CD4-positive, alpha-beta T cell treated with Interleukin-4 for 1 hour (primary cell): ENCODE data around the gene GRHPR.
A peak's percentile ranks its signal among the peaks of the same experiment; 100 is the strongest.
"Not testable (repeated sequence)": the region's sequence is repeated elsewhere in the genome, so short reads cannot be mapped to it uniquely, and the experiment has no call there.

ENCODE experiments used
- DNase-seq, 2 donors: peaks; one replicate each; pipeline ENCODE4 v3.0.0-alpha.2; 2020 to 2022

The GRHPR gene

GRCh38 chr9:37451628-37452027 is 29.1 kb downstream of the GRHPR start:
- no peak for DNase-seq

- DNase-seq = no peak
Observed at GRCh38 chr9:37452611-37453010, 30.1 kb downstream of the GRHPR start.

DNA sequence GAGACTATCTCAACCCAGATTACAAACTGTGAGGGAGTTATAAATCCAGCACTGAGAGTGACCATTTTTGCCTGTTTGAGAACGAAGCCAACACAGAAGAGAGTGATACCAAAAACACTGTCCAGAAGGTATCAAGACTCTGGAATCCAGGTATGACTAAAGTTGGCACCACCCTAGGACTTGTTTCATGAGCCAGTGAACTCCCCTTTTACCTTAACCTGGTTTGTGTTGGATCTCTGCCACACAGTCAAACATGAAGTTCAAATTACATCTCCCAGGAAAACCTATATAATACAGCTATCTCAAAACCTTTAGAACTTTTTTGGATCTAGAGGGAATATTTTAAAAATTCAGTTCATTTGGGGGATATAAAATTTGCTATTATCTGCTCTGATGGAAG is 31.3 kb downstream of the GRHPR start:
- no peak for DNase-seq

DNA sequence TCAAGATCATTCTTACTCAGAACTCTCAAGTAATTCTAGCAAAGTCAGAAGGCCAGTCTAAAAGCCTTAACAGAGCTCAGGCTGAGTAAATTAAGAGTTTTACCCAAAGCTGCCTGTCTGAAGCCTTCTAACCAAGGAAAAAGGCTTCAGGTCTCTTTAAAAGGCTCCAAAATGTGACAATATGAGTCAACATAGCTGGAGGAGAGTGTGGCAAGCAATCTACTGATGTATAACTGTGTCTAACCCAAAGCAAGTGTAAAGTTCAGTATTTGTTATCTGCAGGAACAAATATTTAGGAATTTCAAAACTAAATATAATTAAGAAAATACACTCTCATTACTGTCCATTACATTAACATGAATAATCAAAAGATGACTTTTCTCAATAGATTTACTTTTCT is 31.7 kb downstream of the GRHPR start:
- DNase-seq = no peak

GRCh38 chr9:37455884-37456647 is 33.6 kb downstream of the GRHPR start:
- no peak for DNase-seq

DNA sequence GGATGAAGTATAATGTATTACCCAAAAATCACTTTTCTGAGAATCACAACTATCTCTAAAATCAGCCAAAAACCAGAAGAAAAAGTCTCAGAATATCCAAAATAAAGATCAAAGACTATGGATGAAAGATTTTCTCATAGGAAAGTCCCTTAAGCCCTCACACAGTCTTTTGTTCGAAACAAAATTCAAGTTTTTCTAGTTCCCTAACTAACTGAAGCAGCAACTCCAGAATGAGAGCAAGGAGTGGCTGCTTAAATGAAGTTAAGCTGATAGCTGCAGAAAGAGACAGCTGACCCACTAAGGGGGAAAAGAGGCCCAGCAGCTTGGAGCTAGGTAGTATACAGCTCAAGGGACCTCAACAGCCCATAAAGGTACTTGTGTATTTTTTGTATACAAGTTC is 34.3 kb downstream of the GRHPR start:
- DNase-seq = peak in 1 of 2 donors; percentile 8

- no peak for DNase-seq
Observed at GRCh38 chr9:37464006-37464405, 41.5 kb downstream of the GRHPR start.

- DNase-seq = peak; percentile 78
Observed at GRCh38 chr9:37464426-37465248, 42.1 kb downstream of the GRHPR start.

DNA sequence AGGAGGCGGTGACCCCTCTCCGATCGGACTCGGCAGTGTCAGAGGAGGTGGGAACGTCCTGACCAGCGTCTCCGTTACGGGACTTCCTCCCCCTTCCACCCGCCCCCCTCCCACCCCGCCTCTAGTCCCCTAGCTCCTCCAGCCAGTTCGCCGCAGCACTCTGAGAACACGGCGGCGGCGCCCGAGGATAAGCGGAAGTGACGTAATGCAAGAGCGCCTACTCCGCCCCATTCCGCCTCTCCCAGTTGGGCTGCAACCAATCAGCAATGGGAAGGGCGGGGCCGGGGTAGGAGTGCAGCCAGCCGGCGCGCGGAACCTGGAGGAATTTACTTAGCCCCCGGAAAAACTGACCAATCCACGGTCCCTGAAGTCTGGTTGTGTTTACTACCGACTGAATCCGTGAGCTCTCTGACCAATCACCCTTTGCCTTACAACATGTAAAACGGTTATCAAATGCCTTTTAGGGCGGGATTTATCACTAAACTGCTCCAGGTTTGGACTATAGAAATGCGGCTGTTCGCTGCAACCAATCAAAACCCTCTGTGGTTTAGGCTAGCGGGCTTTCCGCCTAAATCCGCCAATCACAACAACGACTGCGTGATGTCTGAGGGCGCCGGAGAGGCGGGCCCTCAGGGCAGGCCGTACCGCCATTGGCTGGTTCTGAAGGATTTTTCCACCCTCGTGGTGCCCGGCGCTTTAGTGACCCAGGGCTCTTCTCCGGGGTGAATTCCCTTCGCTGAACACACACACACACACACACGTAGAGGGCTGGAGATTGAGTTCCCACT is 42.9 kb downstream of the GRHPR start, which contains the start of gene ZBTB5:
Gene ZBTB5 (minus strand): TSS at position 202 of the 788 bp plus-strand sequence. CDS start 22,899 bp downstream, outside the sequence.
- peak; percentile 99 for DNase-seq

DNA sequence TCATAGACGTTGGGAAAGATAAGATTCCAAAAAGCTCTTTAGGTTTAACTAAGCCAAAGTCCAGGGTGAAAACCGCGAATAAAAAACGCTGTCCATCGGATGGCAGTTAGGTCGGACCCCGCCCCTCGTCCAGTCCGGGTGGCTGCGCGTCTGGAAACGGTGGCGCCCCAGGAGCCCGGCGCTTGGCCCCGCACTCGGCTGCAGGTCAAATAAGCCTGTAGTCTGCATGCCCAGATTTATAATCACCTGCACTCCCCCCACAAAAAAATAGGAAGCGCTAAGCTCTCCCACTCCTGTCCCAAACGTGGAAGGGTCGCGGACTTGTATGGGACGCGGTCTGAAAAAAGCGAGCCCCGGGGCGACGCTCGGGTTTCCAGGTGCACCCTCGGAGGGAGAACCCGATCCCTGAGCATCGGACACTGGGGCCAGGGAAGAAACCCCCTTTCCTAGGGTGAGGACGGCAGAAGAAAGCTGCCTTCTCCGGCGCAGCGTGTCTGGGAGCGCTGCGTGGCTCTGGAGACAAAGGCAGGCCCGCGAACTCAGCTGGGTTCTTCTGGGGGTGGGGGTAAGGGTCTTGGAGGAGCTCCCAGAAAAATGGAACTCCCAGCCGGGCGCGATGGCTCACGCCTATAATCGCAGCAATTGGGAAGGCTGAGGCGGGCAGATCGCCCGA is 43.7 kb downstream of the GRHPR start:
- peak; percentile 17 to 18 for DNase-seq

DNA sequence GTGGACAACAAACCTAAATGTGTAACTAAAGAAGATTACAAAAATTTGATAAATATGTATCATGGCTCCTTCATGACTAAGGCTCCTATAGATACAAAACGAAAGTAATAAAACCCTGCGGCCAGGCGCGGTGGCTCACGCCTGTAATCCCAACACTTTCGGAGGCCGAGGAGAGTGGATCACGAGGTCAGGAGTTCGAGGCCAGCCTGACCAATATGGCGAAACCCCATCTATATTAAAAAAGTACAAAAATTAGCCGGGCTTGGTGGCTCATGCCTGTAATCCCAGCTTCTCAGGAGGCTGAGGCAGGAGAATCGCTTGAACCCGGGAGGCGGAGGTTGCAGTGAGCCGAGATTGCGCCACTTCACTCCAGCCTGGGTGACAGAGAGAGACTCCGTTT is 45.0 kb downstream of the GRHPR start:
- DNase-seq = not testable (repeated sequence)

GRCh38 chr9:37468620-37469019 is 46.1 kb downstream of the GRHPR start:
- DNase-seq = no peak

- DNase-seq = no peak
Observed at GRCh38 chr9:37471942-37472684, 49.6 kb downstream of the GRHPR start.

DNA sequence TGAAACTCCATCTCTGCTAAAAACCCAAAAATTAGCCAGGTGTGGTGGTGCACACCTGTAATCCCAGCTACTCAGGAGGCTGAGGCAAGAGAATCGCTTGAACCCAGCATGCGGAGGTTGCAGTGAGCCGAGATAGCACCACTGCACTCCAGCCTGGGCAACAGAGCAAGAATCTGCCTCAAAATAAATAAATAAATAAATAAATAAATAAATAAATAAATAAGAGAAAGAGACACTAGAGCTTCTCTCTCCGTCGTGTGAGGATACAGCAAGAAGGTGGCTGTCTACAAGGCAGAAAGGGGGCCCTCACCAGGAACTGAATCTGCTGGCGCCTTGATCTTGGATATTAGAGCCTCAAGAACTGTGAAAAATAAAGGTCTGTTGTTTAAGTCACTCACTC is 51.5 kb downstream of the GRHPR start:
- not testable (repeated sequence) for DNase-seq

DNA sequence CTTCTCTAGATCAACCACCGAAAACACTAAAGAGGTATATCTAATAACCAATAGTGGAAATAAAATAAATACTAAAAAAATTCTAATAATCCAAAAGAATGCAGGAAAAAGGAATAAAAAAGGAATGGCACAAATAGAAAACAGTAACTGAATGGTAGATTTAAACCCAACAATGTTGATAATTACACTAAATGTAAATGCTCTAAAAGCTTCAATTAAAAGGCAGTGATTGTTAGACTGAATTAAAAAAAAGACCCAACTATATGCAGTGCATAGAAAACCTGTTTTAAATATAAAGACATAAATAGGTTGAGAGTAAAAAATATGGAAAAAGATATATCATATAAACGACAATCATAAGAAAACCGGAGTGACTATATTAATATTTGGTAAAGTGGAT is 51.9 kb downstream of the GRHPR start:
- no peak for DNase-seq

GRCh38 chr9:37476930-37477329 is 54.4 kb downstream of the GRHPR start:
- no peak for DNase-seq

GRCh38 chr9:37477443-37477842 is 54.9 kb downstream of the GRHPR start:
- DNase-seq = not testable (repeated sequence)

GRCh38 chr9:37477987-37478619 is 55.6 kb downstream of the GRHPR start:
- not testable (repeated sequence) for DNase-seq

GRCh38 chr9:37480759-37481158 is 58.3 kb downstream of the GRHPR start:
- DNase-seq = no peak

DNA sequence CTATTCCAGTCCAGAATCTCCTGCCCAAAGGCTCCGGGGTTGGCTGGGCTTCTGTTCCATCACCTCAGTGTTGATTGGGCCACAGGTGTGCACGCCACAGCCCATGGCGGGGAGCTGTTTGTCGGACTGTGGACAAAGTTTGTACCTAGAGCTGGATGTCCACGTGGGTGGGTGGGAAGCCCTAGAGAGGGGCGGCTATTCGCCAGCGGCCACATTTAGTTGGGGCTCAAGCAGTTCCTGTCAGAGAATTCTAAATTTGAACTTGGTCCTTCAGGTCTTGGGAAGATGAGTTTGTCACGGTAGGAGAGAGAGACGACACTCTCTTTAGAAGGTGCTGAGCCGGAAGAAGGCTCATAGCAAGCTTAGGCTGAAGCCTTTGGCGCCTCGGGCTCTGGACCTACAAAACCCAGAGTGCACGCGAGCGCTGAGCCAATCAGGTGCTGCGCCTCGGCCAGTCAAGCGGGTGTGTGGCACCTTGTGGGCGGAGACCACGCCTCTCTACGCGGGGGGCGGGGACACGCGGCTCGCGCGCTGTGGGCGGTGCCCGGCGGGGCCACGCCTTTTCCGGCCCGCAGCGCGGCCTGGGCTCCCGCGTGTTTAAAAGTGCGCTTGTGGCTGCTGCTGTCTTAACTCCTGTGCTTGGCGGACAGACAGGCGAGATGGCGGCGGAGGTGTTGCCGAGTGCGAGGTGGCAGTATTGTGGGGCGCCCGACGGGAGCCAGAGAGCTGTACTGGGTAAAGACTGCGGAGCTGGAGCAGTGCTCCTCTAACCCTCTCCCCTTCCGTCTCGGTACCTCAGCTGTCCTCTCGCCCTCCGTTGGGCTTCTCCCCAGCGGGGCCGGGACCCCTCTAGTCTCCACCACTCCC is 63.1 kb downstream of the GRHPR start, which contains the start of gene POLR1E:
Gene POLR1E (plus strand): TSS at position 560 of the 867 bp plus-strand sequence. CDS start 100 bp downstream, at position 660.
- peak; percentile 96 to 97 for DNase-seq
